Sigmoid colon (tissue), 3 donors: ENCODE results near the gene ZNF512B.

Source experiments
- POLR2A ChIP-seq, 2 donors: fragments of 450-650 bp; IDR thresholded peaks; one replicate each; pipeline ENCODE4 v1.6.1; 2016; ENCODE audit warnings: antibody characterized with exemption in 2 of 2, mild to moderate bottlenecking in 2 of 2, moderate library complexity in 2 of 2
- TF ChIP-seq, protein P1 (sequence below), 4 experiments: fragments of 450-650 bp in 3 of 4; fragments of 200-600 bp in 1 of 4; IDR thresholded peaks; one replicate each; pipeline ENCODE4 v1.5.1; 2016 to 2019; ENCODE audit warnings: antibody characterized with exemption in 4 of 4, mild to moderate bottlenecking in 3 of 4, moderate library complexity in 2 of 4

DNA sequence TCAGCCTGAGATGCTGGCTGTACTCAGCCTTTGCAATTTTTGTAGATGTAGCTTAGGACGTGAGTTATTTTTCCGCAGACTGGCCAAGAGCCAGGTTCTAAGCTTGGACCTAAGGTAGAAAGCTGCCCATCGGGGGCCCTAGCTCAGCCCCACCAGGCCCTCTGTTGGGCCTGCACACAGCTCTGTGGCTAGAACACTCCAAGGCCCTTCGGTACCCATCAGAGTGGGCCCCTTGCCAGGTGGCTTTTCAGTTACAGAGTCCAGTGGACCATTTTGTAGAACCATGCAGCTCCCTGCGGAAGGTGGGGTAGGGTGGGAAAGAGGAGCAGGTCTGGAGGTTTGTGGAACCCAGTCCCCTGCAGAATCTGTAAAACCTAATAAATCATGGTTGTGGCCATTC lies 36.1 kb downstream of the ZNF512B start:
- TF ChIP-seq, protein P1, sequence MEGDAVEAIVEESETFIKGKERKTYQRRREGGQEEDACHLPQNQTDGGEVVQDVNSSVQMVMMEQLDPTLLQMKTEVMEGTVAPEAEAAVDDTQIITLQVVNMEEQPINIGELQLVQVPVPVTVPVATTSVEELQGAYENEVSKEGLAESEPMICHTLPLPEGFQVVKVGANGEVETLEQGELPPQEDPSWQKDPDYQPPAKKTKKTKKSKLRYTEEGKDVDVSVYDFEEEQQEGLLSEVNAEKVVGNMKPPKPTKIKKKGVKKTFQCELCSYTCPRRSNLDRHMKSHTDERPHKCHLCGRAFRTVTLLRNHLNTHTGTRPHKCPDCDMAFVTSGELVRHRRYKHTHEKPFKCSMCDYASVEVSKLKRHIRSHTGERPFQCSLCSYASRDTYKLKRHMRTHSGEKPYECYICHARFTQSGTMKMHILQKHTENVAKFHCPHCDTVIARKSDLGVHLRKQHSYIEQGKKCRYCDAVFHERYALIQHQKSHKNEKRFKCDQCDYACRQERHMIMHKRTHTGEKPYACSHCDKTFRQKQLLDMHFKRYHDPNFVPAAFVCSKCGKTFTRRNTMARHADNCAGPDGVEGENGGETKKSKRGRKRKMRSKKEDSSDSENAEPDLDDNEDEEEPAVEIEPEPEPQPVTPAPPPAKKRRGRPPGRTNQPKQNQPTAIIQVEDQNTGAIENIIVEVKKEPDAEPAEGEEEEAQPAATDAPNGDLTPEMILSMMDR (IDR thresholded peaks at IDR 0.05): no peak
- no peak for TF ChIP-seq POLR2A (IDR thresholded peaks at IDR 0.05)
